Subcutaneous adipose tissue (tissue), 4 donors: Measurements from ENCODE around the gene SCGN. TPM values are rescaled to one million over a fixed set of nuclear protein-coding genes. Genes with fewer than 3 reads are reported as not detected.

Source experiments
- CTCF ChIP-seq: fragments of 450-650 bp; IDR thresholded peaks from one replicate; pipeline ENCODE4 v1.5.1; 2016; ENCODE audit warnings: low read depth, mild to moderate bottlenecking, control low read depth, antibody characterized with exemption, moderate library complexity
- total RNA-seq, 4 donors: library from RNA; depleted of rRNA; stranded (reverse); fragments of >200 nt; gene quantifications; one replicate each; pipeline ENCODE4 v1.1.0, GENCODE V29; 2016

Gene SCGN
- total RNA-seq, 4 donors from 2014 or later: 0.85 to 26.6 (median 1.9) TPM

- TF ChIP-seq CTCF: no peak
Observed at GRCh38 chr6:25732468-25733198, 80.6 kb downstream of the SCGN start.

DNA sequence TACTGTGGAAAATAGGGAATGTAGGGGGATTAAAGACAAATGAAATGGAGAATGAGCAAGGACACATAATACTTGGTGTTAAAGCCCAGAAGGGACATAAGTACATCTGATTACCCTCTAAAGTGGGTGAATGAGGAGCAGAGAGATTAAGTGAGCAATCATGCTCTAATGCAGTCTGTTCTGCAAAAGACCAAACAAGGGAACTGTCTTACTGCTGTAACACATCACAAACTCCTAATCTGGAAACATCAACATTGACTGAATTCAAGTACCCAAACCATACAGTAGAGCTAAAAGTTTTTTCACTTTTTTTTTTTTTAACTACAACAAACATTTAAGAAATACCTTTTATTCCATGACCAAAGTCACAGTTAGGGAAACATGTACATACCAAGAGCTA lies 83.2 kb downstream of the SCGN start:
- no peak for TF ChIP-seq CTCF

DNA sequence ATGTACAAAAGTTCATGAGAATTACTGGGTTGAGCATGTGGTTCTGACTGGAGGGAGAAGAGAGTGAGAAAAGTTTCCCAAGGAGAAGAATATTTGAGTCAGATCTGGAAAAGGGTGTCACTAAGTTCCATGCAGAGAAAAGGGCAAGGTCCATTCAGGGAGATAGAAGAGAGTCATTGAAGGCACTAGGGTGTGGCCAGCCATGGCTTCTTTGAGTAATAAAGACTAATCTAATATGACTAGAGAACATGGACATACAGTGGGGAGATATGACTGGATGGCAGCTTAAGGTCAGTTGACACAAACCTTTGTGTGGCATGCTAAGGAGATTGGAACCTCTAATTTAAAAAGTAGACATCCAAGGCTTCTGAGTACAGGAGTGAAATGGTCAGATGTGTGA lies 91.9 kb downstream of the SCGN start:
- no peak for TF ChIP-seq CTCF

- no peak for TF ChIP-seq CTCF
Observed at GRCh38 chr6:25745836-25746235, 93.8 kb downstream of the SCGN start.

GRCh38 chr6:25746968-25747367 lies 95.0 kb downstream of the SCGN start:
- no peak for TF ChIP-seq CTCF

DNA sequence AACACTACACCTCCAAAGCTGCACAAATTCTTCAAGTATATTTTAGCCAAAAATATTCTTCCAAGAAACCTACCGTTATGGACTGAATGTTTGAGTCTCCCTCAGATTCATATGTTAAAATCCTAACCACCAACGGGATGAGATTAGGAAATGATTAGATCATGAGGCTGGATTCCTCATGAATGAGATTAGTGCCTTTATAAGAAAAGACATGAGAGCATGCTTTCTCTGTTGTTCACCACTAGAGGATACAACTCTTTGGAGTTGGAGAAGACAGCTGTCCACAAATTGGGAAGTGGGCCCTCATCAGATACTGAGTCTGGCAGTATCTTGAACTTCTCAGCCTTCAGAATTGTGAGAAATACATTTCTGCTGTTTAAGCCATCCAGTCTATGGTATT lies 95.5 kb downstream of the SCGN start:
- TF ChIP-seq CTCF: no peak

- TF ChIP-seq CTCF: no peak
Observed at GRCh38 chr6:25748049-25748448, 96.0 kb downstream of the SCGN start.
